ENCODE results near the gene PIK3R4. TPM values are rescaled to one million over a fixed set of nuclear protein-coding genes. Genes with fewer than 3 reads are reported as not detected.
A peak's percentile ranks its signal among the peaks of the same experiment; 100 is the strongest.

PIK3R4 gene
- total RNA-seq (10 to 100 TPM; 14.6 to 15.0 TPM), total RNA-seq (53.2 to 78.7 reads per million in 2 donors)

- DNase-seq: peak; percentile 76 to 88 (median 86)
- no peaks in the 10 kb centered on the region for H3K27me3 Mint-ChIP-seq
- peaks cover 10% of the 10 kb centered on the region for H3K36me3 Mint-ChIP-seq (ENCODE audit: low read depth)
- H3K4me3 Mint-ChIP-seq: peak within 1 kb of the TSS; percentile 90
- peak; percentile 82 for ATAC-seq
- no peak within 1 kb of the TSS for H3K27ac Mint-ChIP-seq
- H3K9me3 ChIP-seq (ENCODE audit: control insufficient read depth, low read length, poor library complexity, severe bottlenecking): no peaks in the 10 kb centered on the region
- H3K4me1 Mint-ChIP-seq: peaks cover 48% of the 10 kb centered on the region
These were observed at the start of gene PIK3R4 for GRCh38 chr3:130746246-130747039. Gene PIK3R4, minus strand, starts transcription at chr3:130746829. Its CDS starts 1,611 bp downstream, at chr3:130745218.

GRCh38 chr3:130795396-130795795, 48.8 kb upstream of the PIK3R4 start:
- Mint-ChIP-seq H3K36me3 (ENCODE audit: low read depth) (no peaks in the 10 kb centered on the region), H3K27ac (no peak overlapping the region), H3K27me3 (peaks cover 37% of the 10 kb centered on the region), H3K4me1 (no peaks in the 10 kb centered on the region), H3K4me3 (no peak overlapping the region)
- no peaks in the 10 kb centered on the region for H3K9me3 ChIP-seq (ENCODE audit: control insufficient read depth, low read length, poor library complexity, severe bottlenecking)
- DNase-seq: no peak
- no peak for ATAC-seq

GRCh38 chr3:130792246-130792645, 45.6 kb upstream of the PIK3R4 start:
- H3K27ac Mint-ChIP-seq: no peak overlapping the region
- DNase-seq: no peak
- peaks cover 2% of the 10 kb centered on the region for H3K4me1 Mint-ChIP-seq
- H3K27me3 Mint-ChIP-seq: peaks cover 42% of the 10 kb centered on the region
- H3K4me3 Mint-ChIP-seq: no peak overlapping the region
- H3K36me3 Mint-ChIP-seq (ENCODE audit: low read depth): peaks cover 2% of the 10 kb centered on the region
- no peaks in the 10 kb centered on the region for H3K9me3 ChIP-seq (ENCODE audit: control insufficient read depth, low read length, poor library complexity, severe bottlenecking)
- no peak for ATAC-seq

GRCh38 chr3:130789782-130790322, 43.2 kb upstream of the PIK3R4 start:
- peaks cover 4% of the 10 kb centered on the region for H3K36me3 Mint-ChIP-seq (ENCODE audit: low read depth)
- no peak overlapping the region for H3K4me3 Mint-ChIP-seq
- peaks cover 2% of the 10 kb centered on the region for H3K4me1 Mint-ChIP-seq
- H3K27ac Mint-ChIP-seq: no peak overlapping the region
- ATAC-seq (no peak), DNase-seq (no peak)
- H3K27me3 Mint-ChIP-seq: peaks cover 52% of the 10 kb centered on the region
- no peaks in the 10 kb centered on the region for H3K9me3 ChIP-seq (ENCODE audit: control insufficient read depth, low read length, poor library complexity, severe bottlenecking)

GRCh38 chr3:130787422-130788068, 40.9 kb upstream of the PIK3R4 start:
- DNase-seq (no peak), ATAC-seq (no peak)
- Mint-ChIP-seq H3K36me3 (ENCODE audit: low read depth) (peaks cover 4% of the 10 kb centered on the region), H3K4me3 (no peak overlapping the region), H3K27me3 (peaks cover 44% of the 10 kb centered on the region), H3K4me1 (peaks cover 2% of the 10 kb centered on the region), H3K27ac (no peak overlapping the region)
- H3K9me3 ChIP-seq (ENCODE audit: control insufficient read depth, low read length, poor library complexity, severe bottlenecking): no peaks in the 10 kb centered on the region

- H3K4me1 Mint-ChIP-seq: peaks cover 2% of the 10 kb centered on the region
- no peak overlapping the region for H3K27ac Mint-ChIP-seq
- H3K4me3 Mint-ChIP-seq: no peak overlapping the region
- H3K36me3 Mint-ChIP-seq (ENCODE audit: low read depth): peaks cover 4% of the 10 kb centered on the region
- ATAC-seq (no peak), DNase-seq (no peak)
- H3K27me3 Mint-ChIP-seq: peaks cover 33% of the 10 kb centered on the region
- no peaks in the 10 kb centered on the region for H3K9me3 ChIP-seq (ENCODE audit: control insufficient read depth, low read length, poor library complexity, severe bottlenecking)
These were observed 39.7 kb upstream of the PIK3R4 start for GRCh38 chr3:130786306-130786705.

- no peak for DNase-seq
- Mint-ChIP-seq H3K27ac (no peak overlapping the region), H3K36me3 (ENCODE audit: low read depth) (peaks cover 8% of the 10 kb centered on the region), H3K4me3 (no peak overlapping the region), H3K4me1 (peaks cover 2% of the 10 kb centered on the region), H3K27me3 (peaks cover 27% of the 10 kb centered on the region)
- no peak for ATAC-seq
- no peaks in the 10 kb centered on the region for H3K9me3 ChIP-seq (ENCODE audit: control insufficient read depth, low read length, poor library complexity, severe bottlenecking)
These were observed 37.0 kb upstream of the PIK3R4 start for GRCh38 chr3:130783629-130784028.

- ATAC-seq (no peak), DNase-seq (no peak)
- Mint-ChIP-seq H3K4me3 (no peak overlapping the region), H3K27ac (no peak overlapping the region), H3K27me3 (peaks cover 31% of the 10 kb centered on the region), H3K36me3 (ENCODE audit: low read depth) (peaks cover 4% of the 10 kb centered on the region), H3K4me1 (peaks cover 2% of the 10 kb centered on the region)
- H3K9me3 ChIP-seq (ENCODE audit: control insufficient read depth, low read length, poor library complexity, severe bottlenecking): no peaks in the 10 kb centered on the region
These were observed 32.9 kb upstream of the PIK3R4 start for GRCh38 chr3:130779486-130779885.

GRCh38 chr3:130779031-130779430, 32.4 kb upstream of the PIK3R4 start:
- H3K4me3 Mint-ChIP-seq: no peak overlapping the region
- H3K9me3 ChIP-seq (ENCODE audit: control insufficient read depth, low read length, poor library complexity, severe bottlenecking): no peaks in the 10 kb centered on the region
- no peak overlapping the region for H3K27ac Mint-ChIP-seq
- H3K36me3 Mint-ChIP-seq (ENCODE audit: low read depth): peaks cover 4% of the 10 kb centered on the region
- ATAC-seq: no peak
- peaks cover 31% of the 10 kb centered on the region for H3K27me3 Mint-ChIP-seq
- no peak for DNase-seq
- peaks cover 2% of the 10 kb centered on the region for H3K4me1 Mint-ChIP-seq

GRCh38 chr3:130773366-130773765, 26.7 kb upstream of the PIK3R4 start:
- no peaks in the 10 kb centered on the region for H3K36me3 Mint-ChIP-seq (ENCODE audit: low read depth)
- H3K4me3 Mint-ChIP-seq: no peak overlapping the region
- no peak for ATAC-seq
- no peaks in the 10 kb centered on the region for H3K9me3 ChIP-seq (ENCODE audit: control insufficient read depth, low read length, poor library complexity, severe bottlenecking)
- H3K4me1 Mint-ChIP-seq: peaks cover 2% of the 10 kb centered on the region
- no peak overlapping the region for H3K27ac Mint-ChIP-seq
- no peak for DNase-seq
- H3K27me3 Mint-ChIP-seq: peaks cover 37% of the 10 kb centered on the region

- Mint-ChIP-seq H3K4me3 (no peak overlapping the region), H3K36me3 (ENCODE audit: low read depth) (no peaks in the 10 kb centered on the region), H3K4me1 (peaks cover 2% of the 10 kb centered on the region), H3K27me3 (peaks cover 38% of the 10 kb centered on the region), H3K27ac (no peak overlapping the region)
- H3K9me3 ChIP-seq (ENCODE audit: control insufficient read depth, low read length, poor library complexity, severe bottlenecking): no peaks in the 10 kb centered on the region
- ATAC-seq (no peak), DNase-seq (no peak)
These were observed 25.5 kb upstream of the PIK3R4 start for GRCh38 chr3:130772129-130772528.

GRCh38 chr3:130770644-130771043, 24.0 kb upstream of the PIK3R4 start:
- Mint-ChIP-seq H3K4me1 (no peaks in the 10 kb centered on the region), H3K27ac (no peak overlapping the region), H3K36me3 (ENCODE audit: low read depth) (no peaks in the 10 kb centered on the region), H3K27me3 (peaks cover 42% of the 10 kb centered on the region), H3K4me3 (no peak overlapping the region)
- no peaks in the 10 kb centered on the region for H3K9me3 ChIP-seq (ENCODE audit: control insufficient read depth, low read length, poor library complexity, severe bottlenecking)
- DNase-seq: no peak
- ATAC-seq: no peak

- Mint-ChIP-seq H3K27ac (no peak overlapping the region), H3K36me3 (ENCODE audit: low read depth) (no peaks in the 10 kb centered on the region), H3K4me3 (no peak overlapping the region), H3K4me1 (peaks cover 2% of the 10 kb centered on the region), H3K27me3 (peaks cover 42% of the 10 kb centered on the region)
- H3K9me3 ChIP-seq (ENCODE audit: control insufficient read depth, low read length, poor library complexity, severe bottlenecking): no peaks in the 10 kb centered on the region
- no peak for DNase-seq
- no peak for ATAC-seq
These were observed 15.2 kb upstream of the PIK3R4 start for GRCh38 chr3:130761730-130762311.
